Naive thymus-derived CD8-positive, alpha-beta T cell (primary cell): ENCODE data around the gene TLE7. TPM values are rescaled to one million over a fixed set of nuclear protein-coding genes. Genes with fewer than 3 reads are reported as not detected.

Experiments
- ATAC-seq, 2 donors: fragments of 150-1000 bp; cut with Tn5 transposase in 1 of 2; sonication (Bioruptor Pico), chemical (Tn5 transposase) in 1 of 2; 1 replicate in 1 of 2; 2 replicates in 1 of 2; pipeline ENCODE4 v1.10.0; 2021; ENCODE audit warnings: mild to moderate bottlenecking in 2 of 2, moderate library complexity in 2 of 2
- POLR2A ChIA-PET: fragments of 350-600 bp; sonication (Branson Sonifier 250); formaldehyde crosslinking; loops from one replicate; lab custom pipeline; 2021; ENCODE audit warnings: antibody characterized with exemption; lab: Charles Lee
- DNase-seq, 10 donors: peaks; one replicate each; pipeline versions ENCODE4 v3.0.0 to v3.0.0-alpha.2; 2020 to 2022
- H3K27ac Mint-ChIP-seq, 10 donors: one replicate each; pipeline ENCODE4 v1.8.0; 2020 to 2022; ENCODE audit warnings: mild to moderate bottlenecking in 10 of 10, mixed read lengths in 10 of 10, moderate library complexity in 4 of 10, inconsistent platforms in 1 of 10
- H3K27me3 Mint-ChIP-seq, 5 donors: one replicate each; pipeline ENCODE4 v1.8.0; 2021 to 2022; ENCODE audit warnings: mixed read lengths in 5 of 5
- H3K36me3 Mint-ChIP-seq, 3 donors: one replicate each; pipeline ENCODE4 v1.8.0; 2020 to 2022; ENCODE audit warnings: mixed read lengths in 3 of 3, mild to moderate bottlenecking in 2 of 3, inconsistent platforms in 1 of 3
- H3K4me1 Mint-ChIP-seq, 4 donors: one replicate each; pipeline ENCODE4 v1.8.0; 2021 to 2022; ENCODE audit warnings: mixed read lengths in 4 of 4
- H3K4me3 Mint-ChIP-seq, 10 donors: one replicate each; pipeline ENCODE4 v1.8.0; 2020 to 2022; ENCODE audit warnings: mild to moderate bottlenecking in 10 of 10, mixed read lengths in 10 of 10, moderate library complexity in 6 of 10, inconsistent platforms in 1 of 10
- H3K9me3 Mint-ChIP-seq, 9 donors: one replicate each; pipeline ENCODE4 v1.8.0; 2020 to 2022; ENCODE audit warnings: mixed read lengths in 9 of 9, mild to moderate bottlenecking in 3 of 9, inconsistent platforms in 1 of 9, moderate library complexity in 1 of 9
- polyA plus RNA-seq, 3 donors: library from polyadenylated mRNA; unstranded; fragments of 300-500 nt; fragmentation: Illumina TruSeq; gene quantifications; one replicate each; pipeline ENCODE4 v1.2.3, GENCODE V29; 2021
- total RNA-seq, 8 experiments: library from RNA in 2 of 8; stranded (reverse) in 2 of 8; gene quantifications; one replicate each; pipeline ENCODE4 v1.2.3 and lab custom pipeline; 2021 to 2026

TLE7 gene
- total and polyA plus RNA-seq, 5 experiments from 2014 or later = not detected

- Mint-ChIP-seq H3K36me3 (peaks cover 0 to 7% (median 0%) of the 10 kb centered on the region in 3 donors), H3K27me3 (peaks cover 10 to 50% (median 32%) of the 10 kb centered on the region in 5 donors), H3K4me3 (no peak overlapping the region), H3K9me3 (peaks cover 0 to 33% (median 12%) of the 10 kb centered on the region in 9 donors), H3K4me1 (peaks cover 0 to 6% (median 1%) of the 10 kb centered on the region in 4 donors), H3K27ac (no peak overlapping the region)
- ATAC-seq (no peak), DNase-seq (peak in 2 of 10 donors; percentile 18 to 29)
- POLR2A ChIA-PET = no interaction called here
Measured at GRCh38 chr16:71441348-71442050, 355 bp downstream of the TLE7 start.

GRCh38 chr16:71440669-71441347, 1.0 kb downstream of the TLE7 start:
- Mint-ChIP-seq H3K9me3 (peaks cover 0 to 27% (median 12%) of the 10 kb centered on the region in 9 donors), H3K36me3 (peaks cover 0 to 7% (median 0%) of the 10 kb centered on the region in 3 donors), H3K27me3 (peaks cover 10 to 57% (median 37%) of the 10 kb centered on the region in 5 donors), H3K27ac (no peak overlapping the region), H3K4me3 (no peak overlapping the region), H3K4me1 (peaks cover 0 to 6% (median 1%) of the 10 kb centered on the region in 4 donors)
- POLR2A ChIA-PET = no interaction called here
- ATAC-seq (no peak), DNase-seq (no peak)

- ATAC-seq = no peak
- Mint-ChIP-seq H3K36me3 (peaks cover 0 to 7% (median 0%) of the 10 kb centered on the region in 3 donors), H3K27me3 (peaks cover 10 to 60% (median 40%) of the 10 kb centered on the region in 5 donors), H3K27ac (no peak overlapping the region), H3K9me3 (peaks cover 0 to 15% (median 9%) of the 10 kb centered on the region in 9 donors), H3K4me3 (no peak overlapping the region), H3K4me1 (peaks cover 0 to 6% (median 1%) of the 10 kb centered on the region in 4 donors)
- POLR2A ChIA-PET = no interaction called here
- no peak for DNase-seq
Measured at GRCh38 chr16:71439523-71439922, 2.3 kb downstream of the TLE7 start.

- Mint-ChIP-seq H3K4me3 (no peak overlapping the region), H3K27me3 (peaks cover 11 to 77% (median 45%) of the 10 kb centered on the region in 5 donors), H3K9me3 (no peaks in the 10 kb centered on the region), H3K36me3 (no peaks in the 10 kb centered on the region), H3K27ac (no peak overlapping the region), H3K4me1 (peaks cover 0 to 6% (median 1%) of the 10 kb centered on the region in 4 donors)
- POLR2A ChIA-PET = no interaction called here
- ATAC-seq (no peak), DNase-seq (no peak)
Measured at GRCh38 chr16:71436473-71436872, 5.4 kb downstream of the TLE7 start.

- H3K27me3 Mint-ChIP-seq = peaks cover 10 to 76% (median 25%) of the 10 kb centered on the region in 5 donors
- no peak overlapping the region for H3K4me3 Mint-ChIP-seq
- H3K4me1 Mint-ChIP-seq = peaks cover 0 to 2% (median 0%) of the 10 kb centered on the region in 4 donors
- POLR2A ChIA-PET = no interaction called here
- H3K27ac Mint-ChIP-seq = no peak overlapping the region
- DNase-seq (no peak), ATAC-seq (no peak)
- no peaks in the 10 kb centered on the region for H3K36me3 Mint-ChIP-seq
- H3K9me3 Mint-ChIP-seq = peaks cover 0 to 8% (median 0%) of the 10 kb centered on the region in 9 donors
Measured at GRCh38 chr16:71432906-71433305, 8.9 kb downstream of the TLE7 start.

- Mint-ChIP-seq H3K27ac (no peak overlapping the region), H3K4me3 (no peak overlapping the region), H3K4me1 (peaks cover 0 to 6% (median 0%) of the 10 kb centered on the region in 4 donors), H3K27me3 (peaks cover 7 to 70% (median 20%) of the 10 kb centered on the region in 5 donors), H3K9me3 (peaks cover 0 to 8% (median 0%) of the 10 kb centered on the region in 9 donors), H3K36me3 (no peaks in the 10 kb centered on the region)
- POLR2A ChIA-PET = no interaction called here
- no peak for ATAC-seq
- DNase-seq = no peak
Measured at GRCh38 chr16:71431991-71432390, 9.9 kb downstream of the TLE7 start.

- ATAC-seq = no peak
- no peak for DNase-seq
- Mint-ChIP-seq H3K9me3 (peaks cover 0 to 8% (median 0%) of the 10 kb centered on the region in 9 donors), H3K4me1 (peaks cover 2 to 14% (median 5%) of the 10 kb centered on the region in 4 donors), H3K4me3 (no peak overlapping the region), H3K27me3 (peaks cover 4 to 70% (median 23%) of the 10 kb centered on the region in 5 donors), H3K27ac (peak overlapping the region in 1 of 10 donors; percentile 5), H3K36me3 (no peaks in the 10 kb centered on the region)
- POLR2A ChIA-PET = no interaction called here
Measured at GRCh38 chr16:71431176-71431575, 10.7 kb downstream of the TLE7 start.

GRCh38 chr16:71430744-71431143, 11.1 kb downstream of the TLE7 start:
- no peak for ATAC-seq
- H3K36me3 Mint-ChIP-seq = no peaks in the 10 kb centered on the region
- H3K9me3 Mint-ChIP-seq = peaks cover 0 to 8% (median 0%) of the 10 kb centered on the region in 9 donors
- DNase-seq = no peak
- no peak overlapping the region for H3K27ac Mint-ChIP-seq
- H3K4me1 Mint-ChIP-seq = peaks cover 2 to 17% (median 8%) of the 10 kb centered on the region in 4 donors
- H3K4me3 Mint-ChIP-seq = no peak overlapping the region
- POLR2A ChIA-PET = no interaction called here
- peaks cover 3 to 70% (median 23%) of the 10 kb centered on the region in 5 donors for H3K27me3 Mint-ChIP-seq

- H3K4me3 Mint-ChIP-seq = no peak overlapping the region
- no peak for DNase-seq
- H3K27ac Mint-ChIP-seq = no peak overlapping the region
- peaks cover 8 to 79% (median 28%) of the 10 kb centered on the region in 5 donors for H3K27me3 Mint-ChIP-seq
- POLR2A ChIA-PET = interaction anchor here (0.6 kb wide), 1 partner anchor 64 kb away, joined by 3 read pairs; no protein-coding TSS in a partner anchor
- H3K4me1 Mint-ChIP-seq = peaks cover 2 to 23% (median 8%) of the 10 kb centered on the region in 4 donors
- H3K9me3 Mint-ChIP-seq = peaks cover 0 to 8% (median 0%) of the 10 kb centered on the region in 9 donors
- no peak for ATAC-seq
- peaks cover 0 to 2% (median 0%) of the 10 kb centered on the region in 3 donors for H3K36me3 Mint-ChIP-seq
Measured at GRCh38 chr16:71429581-71429980, 12.3 kb downstream of the TLE7 start.

GRCh38 chr16:71428883-71429282, 13.0 kb downstream of the TLE7 start:
- ATAC-seq = no peak
- Mint-ChIP-seq H3K9me3 (peaks cover 0 to 8% (median 0%) of the 10 kb centered on the region in 9 donors), H3K4me3 (no peak overlapping the region), H3K4me1 (peaks cover 2 to 25% (median 9%) of the 10 kb centered on the region in 4 donors), H3K27ac (peak overlapping the region in 1 of 10 donors; percentile 66), H3K27me3 (peaks cover 12 to 86% (median 33%) of the 10 kb centered on the region in 5 donors), H3K36me3 (peaks cover 0 to 2% (median 0%) of the 10 kb centered on the region in 3 donors)
- POLR2A ChIA-PET = no interaction called here
- DNase-seq = no peak

- no peak for ATAC-seq
- POLR2A ChIA-PET = no interaction called here
- Mint-ChIP-seq H3K9me3 (peaks cover 0 to 8% (median 0%) of the 10 kb centered on the region in 9 donors), H3K27ac (no peak overlapping the region), H3K4me3 (no peak overlapping the region), H3K4me1 (peaks cover 2 to 25% (median 9%) of the 10 kb centered on the region in 4 donors), H3K27me3 (peaks cover 13 to 88% (median 33%) of the 10 kb centered on the region in 5 donors), H3K36me3 (peaks cover 0 to 2% (median 0%) of the 10 kb centered on the region in 3 donors)
- no peak for DNase-seq
Measured at GRCh38 chr16:71428385-71428784, 13.5 kb downstream of the TLE7 start.

- ATAC-seq (no peak), DNase-seq (no peak)
- Mint-ChIP-seq H3K4me3 (peak overlapping the region in 4 of 10 donors; percentile 55 to 82 (median 74)), H3K4me1 (peaks cover 2 to 25% (median 9%) of the 10 kb centered on the region in 4 donors), H3K27ac (peak overlapping the region in 4 of 10 donors; percentile 83 to 95 (median 89)), H3K36me3 (peaks cover 0 to 2% (median 0%) of the 10 kb centered on the region in 3 donors), H3K9me3 (peaks cover 0 to 8% (median 0%) of the 10 kb centered on the region in 9 donors), H3K27me3 (peaks cover 13 to 86% (median 30%) of the 10 kb centered on the region in 5 donors)
- POLR2A ChIA-PET = interaction anchor here (1.1 to 1.5 kb wide), 3 partner anchors 8 to 138 kb away, joined by 3 to 4 read pairs (median 4); partner anchors contain the start of gene ZNF23
Measured at GRCh38 chr16:71426880-71427615, 14.8 kb downstream of the TLE7 start.
